ENCODE results near the gene CCNI2. TPM values are rescaled to one million over a fixed set of nuclear protein-coding genes. Genes with fewer than 3 reads are reported as not detected.

CCNI2 gene
- total and polyA plus RNA-seq, 9 of the 15 experiments (the other 6 are each of a cell fraction or from before 2014, with no cell fraction given), result 0.05 to 1.7 (median 0.81) TPM; not detected in 5

- TF ChIP-seq AFF1 (IDR thresholded peaks at IDR 0.05; ENCODE audit: low read depth in 1 of 2, partially characterized antibody in 2 of 2) (no peak), L3MBTL2 (IDR thresholded peaks at IDR 0.05) (peak; percentile 48; the same call in 1 of the 2 replicates), RFX1 (IDR thresholded peaks at IDR 0.05) (peak; percentile 91), CHD2 (IDR thresholded peaks at IDR 0.05; ENCODE audit: low read depth, low read length) (peak; percentile 70), TBP (optimal IDR thresholded peaks at IDR 0.05; ENCODE audit: low read depth, low read length) (peak; percentile 26), UBTF (IDR thresholded peaks at IDR 0.05; ENCODE audit: borderline replicate concordance in 1 of 2, low read depth in 2 of 2, low read length in 2 of 2) (0 out of 4 replicates have a peak, but pooled peaks of 1 of the 2 experiments have one; percentile 22), ZNF24 (IDR thresholded peaks at IDR 0.05) (no peak), YY1 (IDR thresholded peaks at IDR 0.05; ENCODE audit: borderline replicate concordance in 1 of 3, control insufficient read depth in 1 of 3, extremely low read depth in 1 of 3, insufficient read depth in 3 of 3, insufficient read length in 1 of 3, insufficient replicate concordance in 2 of 3, low read depth in 1 of 3, low read length in 2 of 3) (peak in 1 of 3 experiments; percentile 15), DPF2 (IDR thresholded peaks at IDR 0.05) (no peak), ETS1 (conservative IDR thresholded peaks at IDR 0.05; ENCODE audit: control insufficient read depth, low read depth, low read length) (0 out of 2 replicates have a peak, but pooled peaks have one; percentile 43), KLF1 (tag; IDR thresholded peaks at IDR 0.05) (peak; percentile 57; the same call in 1 of the 2 replicates), MAZ (CRISPR knock-in tag; conservative IDR thresholded peaks at IDR 0.05 in 1 of 2, IDR thresholded peaks at IDR 0.05 in 1 of 2) (peak in 1 of 2 experiments; percentile 74; a peak in 3 of 4 replicates), SUPT5H (IDR thresholded peaks at IDR 0.05) (peak; percentile 34; the same call in 1 of the 2 replicates), POLR2G (IDR thresholded peaks at IDR 0.05; ENCODE audit: low read depth, low read length) (peak; percentile 85), DMBX1 (CRISPR knock-in tag; IDR thresholded peaks at IDR 0.05; ENCODE audit: borderline replicate concordance) (0 out of 2 replicates have a peak, but pooled peaks have one; percentile 32), RBM17 (IDR thresholded peaks at IDR 0.05; ENCODE audit: borderline replicate concordance, low read depth, low read length) (no peak), SP1 (CRISPR knock-in tag; IDR thresholded peaks at IDR 0.05) (peak; percentile 66; the same call in 1 of the 2 replicates), POLR2B (IDR thresholded peaks at IDR 0.05; ENCODE audit: low read depth, partially characterized antibody) (peak; percentile 68)
These were observed 10.1 kb upstream of the CCNI2 start, which contains the start of gene KIF3A (continued) for GRCh38 chr5:132736853-132737833.

Data from K562 (cell line).